ENCODE data around the gene LRCOL1. TPM values are rescaled to one million over a fixed set of nuclear protein-coding genes. Genes with fewer than 3 reads are reported as not detected.
A peak's percentile ranks its signal among the peaks of the same experiment; 100 is the strongest.

LRCOL1 gene
- total and polyA plus RNA-seq, 2 experiments from 2014 or later, result 1.7 TPM; not detected in 1

GRCh38 chr12:132572801-132573760 lies 37.3 kb downstream of the LRCOL1 start:
- no peaks in the 10 kb centered on the region for H3K9me3 Mint-ChIP-seq
- 0 out of 2 replicates have a peak, but pooled peaks cover 2% of the 10 kb centered on the region for H3F3A ChIP-seq (replicated peaks; ENCODE audit: low read depth)
- no peaks in the 10 kb centered on the region for H3K27me3 ChIP-seq (ENCODE audit: insufficient read depth)
- H3K27ac Mint-ChIP-seq, result no peak overlapping the region
- H3K4me1 ChIP-seq (ENCODE audit: insufficient read depth), result no peaks in the 10 kb centered on the region
- peaks cover 29% of the 10 kb centered on the region for H3K36me3 Mint-ChIP-seq (ENCODE audit: low read depth)
- H2AFZ ChIP-seq, result no peak overlapping the region
- no peak overlapping the region for H3K4me3 ChIP-seq
- no peaks in the 10 kb centered on the region for H3K4me1 Mint-ChIP-seq
- H4K20me1 ChIP-seq (replicated peaks; ENCODE audit: insufficient read depth), result peaks cover 21% of the 10 kb centered on the region
- H3K4me2 ChIP-seq, result no peak overlapping the region
- H3K79me2 ChIP-seq (replicated peaks; ENCODE audit: insufficient read depth), result no peaks in the 10 kb centered on the region
- H3K27me3 Mint-ChIP-seq (ENCODE audit: insufficient read depth, low read depth, poor library complexity), result peaks cover 20% of the 10 kb centered on the region
- no peak for DNase-seq (ENCODE audit: low spot score)
- no peak overlapping the region for H3K27ac ChIP-seq (ENCODE audit: low read depth)
- no peaks in the 10 kb centered on the region for H3K9me2 ChIP-seq (ENCODE audit: insufficient read depth)
- no peaks in the 10 kb centered on the region for H3K36me3 ChIP-seq (ENCODE audit: insufficient read depth)
- no peak for ATAC-seq
- TF ChIP-seq ETS1 (IDR thresholded peaks at IDR 0.05) (no peak), POLR2AphosphoS5 (IDR thresholded peaks at IDR 0.05; ENCODE audit: low read depth) (no peak), JUNB (IDR thresholded peaks at IDR 0.05; ENCODE audit: unreplicated experiment) (no peak)
- H3K4me3 Mint-ChIP-seq, result no peak overlapping the region

- peak; percentile 4; the same call in 1 of the 3 replicates for ATAC-seq
- TF ChIP-seq ZNF114 (CRISPR knock-in tag; IDR thresholded peaks at IDR 0.05), result no peak
- TF ChIP-seq JUNB (IDR thresholded peaks at IDR 0.05; ENCODE audit: unreplicated experiment), result no peak
- no peak for TF ChIP-seq REST (IDR thresholded peaks at IDR 0.05; ENCODE audit: unreplicated experiment)
- TF ChIP-seq STAT1 (IDR thresholded peaks at IDR 0.05; ENCODE audit: unreplicated experiment), result no peak
- no peak for TF ChIP-seq ZNF331 (CRISPR knock-in tag; IDR thresholded peaks at IDR 0.05; ENCODE audit: low read depth)
- TF ChIP-seq ETS1 (IDR thresholded peaks at IDR 0.05), result no peak
- TF ChIP-seq CTCF (conservative IDR thresholded peaks at IDR 0.05; ENCODE audit: low read depth in 2 of 2), result no peak; a peak in 1 of 4 replicates
- no peak for TF ChIP-seq NANOG (IDR thresholded peaks at IDR 0.05; ENCODE audit: borderline replicate concordance)
- TF ChIP-seq POLR2AphosphoS5 (IDR thresholded peaks at IDR 0.05; ENCODE audit: low read depth), result no peak
- TF ChIP-seq CREB1 (CRISPR knock-in tag; IDR thresholded peaks at IDR 0.05; ENCODE audit: low read depth), result no peak
- TF ChIP-seq EZH2phosphoT487 (IDR thresholded peaks at IDR 0.05; ENCODE audit: unreplicated experiment), result no peak
Measured at GRCh38 chr12:132572106-132572505, 38.3 kb downstream of the LRCOL1 start.

More at GRCh38 chr12:132572106-132572505, 38.3 kb downstream of the LRCOL1 start:
- Histone ChIP-seq H2AFZ (no peak overlapping the region), H3K4me1 (ENCODE audit: insufficient read depth) (no peaks in the 10 kb centered on the region), H3K36me3 (ENCODE audit: insufficient read depth) (no peaks in the 10 kb centered on the region), H3F3A (replicated peaks; ENCODE audit: low read depth) (0 out of 2 replicates have a peak, but pooled peaks cover 2% of the 10 kb centered on the region), H3K27ac (ENCODE audit: low read depth) (no peak overlapping the region), H3K27me3 (ENCODE audit: insufficient read depth) (no peaks in the 10 kb centered on the region), H4K20me1 (replicated peaks; ENCODE audit: insufficient read depth) (peaks cover 25% of the 10 kb centered on the region; the same call in 1 of the 2 replicates), H3K79me2 (replicated peaks; ENCODE audit: insufficient read depth) (0 out of 2 replicates have a peak, but pooled peaks cover 3% of the 10 kb centered on the region), H3K4me2 (no peak overlapping the region), H3K9me2 (ENCODE audit: insufficient read depth) (no peaks in the 10 kb centered on the region), H3K4me3 (no peak overlapping the region)
- Mint-ChIP-seq H3K36me3 (ENCODE audit: low read depth) (peaks cover 24% of the 10 kb centered on the region), H3K9me3 (no peaks in the 10 kb centered on the region), H3K4me3 (no peak overlapping the region), H3K27me3 (ENCODE audit: insufficient read depth, low read depth, poor library complexity) (peaks cover 16% of the 10 kb centered on the region), H3K27ac (no peak overlapping the region), H3K4me1 (no peaks in the 10 kb centered on the region)
- peak; percentile 23 for DNase-seq (ENCODE audit: low spot score)
